DMS153 treated with DMSO at 0.1 percent for 48 hours (cell line): ENCODE data around the gene GPAT2.
"Not testable (repeated sequence)": the region's sequence is repeated elsewhere in the genome, so short reads cannot be mapped to it uniquely, and the experiment has no call there.

ENCODE experiments used
- DNase-seq: peaks from one replicate; lab custom pipeline; 2025; ENCODE audit not compliant: unreplicated experiment; lab: John Stamatoyannopoulos, UW

The GPAT2 gene

DNA sequence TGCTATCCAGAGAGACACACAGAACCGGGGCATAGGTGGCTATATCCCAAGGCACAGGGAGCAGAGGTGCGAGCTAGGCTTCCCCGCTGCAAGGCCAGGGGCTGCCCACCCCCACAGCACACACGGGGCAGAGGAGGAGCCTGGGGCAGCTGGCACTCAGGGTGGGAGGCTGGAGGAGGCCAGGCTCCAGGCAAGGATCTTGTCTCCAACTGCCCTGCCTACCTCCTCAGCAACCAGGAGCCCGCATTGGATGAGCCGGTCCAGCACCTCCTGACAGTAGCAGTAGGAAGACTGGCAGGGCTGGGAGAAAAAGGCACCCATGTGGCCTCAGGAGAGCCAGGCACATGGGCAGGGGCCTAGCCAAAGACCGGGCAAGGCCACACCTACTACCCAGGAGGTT lies 11.0 kb downstream of the GPAT2 start:
- DNase-seq, result not testable (repeated sequence)

DNA sequence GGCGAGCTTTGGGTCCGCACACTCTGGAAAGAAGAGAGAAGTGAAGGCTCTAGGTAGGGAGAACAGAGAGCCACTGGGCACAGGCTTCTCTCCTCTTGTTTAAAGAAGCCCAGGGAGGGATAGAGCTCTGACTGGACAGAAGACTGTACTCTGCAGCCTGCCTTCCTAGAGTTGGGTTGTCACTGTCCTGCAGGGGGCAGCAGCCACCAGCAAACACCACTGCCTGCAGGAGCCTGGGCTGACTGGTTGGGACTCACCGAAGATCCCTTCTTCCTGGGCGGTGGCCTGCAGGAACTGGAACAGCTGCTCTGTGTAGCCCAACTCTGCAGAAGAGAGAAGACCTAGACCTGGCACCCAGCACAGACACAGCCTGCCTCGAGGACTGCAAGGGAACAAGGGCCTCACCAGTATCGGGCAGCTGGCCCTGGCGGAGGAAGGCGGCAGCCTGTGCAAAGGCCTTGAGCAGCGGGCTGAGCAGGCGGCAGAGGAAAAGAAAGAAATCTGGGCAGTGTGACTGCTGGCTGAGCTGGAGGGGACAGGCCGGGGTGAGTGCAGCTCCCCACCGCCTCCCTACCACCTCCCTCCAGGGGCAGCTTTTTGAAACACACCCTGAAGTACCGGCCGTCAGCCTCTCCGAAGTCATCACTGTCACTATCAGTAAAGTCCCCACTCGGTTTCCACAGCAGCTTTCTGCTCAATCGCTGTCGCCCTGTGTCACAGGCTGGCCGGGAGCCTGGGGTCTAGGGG lies 11.8 kb downstream of the GPAT2 start:
- not testable (repeated sequence) for DNase-seq

DNA sequence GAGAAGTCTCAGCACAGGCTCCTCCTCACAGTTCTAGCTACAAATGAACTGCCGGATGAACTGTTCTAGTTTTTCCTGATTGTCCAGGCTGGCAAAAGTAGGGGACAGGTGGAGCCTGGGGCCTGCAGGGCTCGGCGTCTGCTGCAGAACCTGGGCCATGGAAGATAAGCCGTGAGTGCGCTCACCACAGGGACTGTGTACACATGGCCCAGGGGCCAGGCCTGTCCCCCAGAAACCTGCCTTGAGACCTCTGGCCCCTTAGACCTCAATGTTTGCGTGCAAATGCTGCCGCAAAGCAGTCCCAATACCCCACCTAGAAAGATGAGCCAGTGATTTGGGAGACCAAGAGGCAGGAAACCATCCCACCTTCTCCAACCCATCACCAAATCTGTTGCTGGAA lies 12.6 kb downstream of the GPAT2 start:
- DNase-seq, result not testable (repeated sequence)

DNA sequence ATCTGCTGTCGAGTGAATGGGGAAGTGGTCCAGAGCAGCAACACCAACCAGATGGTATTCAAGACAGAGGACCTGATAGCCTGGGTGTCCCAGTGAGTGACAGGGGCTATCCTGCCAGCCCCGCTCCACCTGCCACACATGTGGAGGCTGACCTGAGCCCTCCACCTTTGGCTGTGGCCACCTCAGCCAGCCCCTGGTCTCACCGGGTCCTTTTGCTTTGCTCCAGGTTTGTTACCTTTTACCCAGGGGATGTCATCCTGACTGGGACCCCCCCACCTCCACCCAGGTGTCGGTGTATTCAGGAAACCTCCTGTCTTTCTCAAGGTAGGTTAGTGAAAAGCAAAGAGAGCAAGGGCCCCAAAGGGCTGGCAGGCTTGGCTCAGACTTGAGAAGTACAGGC lies 13.6 kb downstream of the GPAT2 start:
- DNase-seq, result not testable (repeated sequence)

DNA sequence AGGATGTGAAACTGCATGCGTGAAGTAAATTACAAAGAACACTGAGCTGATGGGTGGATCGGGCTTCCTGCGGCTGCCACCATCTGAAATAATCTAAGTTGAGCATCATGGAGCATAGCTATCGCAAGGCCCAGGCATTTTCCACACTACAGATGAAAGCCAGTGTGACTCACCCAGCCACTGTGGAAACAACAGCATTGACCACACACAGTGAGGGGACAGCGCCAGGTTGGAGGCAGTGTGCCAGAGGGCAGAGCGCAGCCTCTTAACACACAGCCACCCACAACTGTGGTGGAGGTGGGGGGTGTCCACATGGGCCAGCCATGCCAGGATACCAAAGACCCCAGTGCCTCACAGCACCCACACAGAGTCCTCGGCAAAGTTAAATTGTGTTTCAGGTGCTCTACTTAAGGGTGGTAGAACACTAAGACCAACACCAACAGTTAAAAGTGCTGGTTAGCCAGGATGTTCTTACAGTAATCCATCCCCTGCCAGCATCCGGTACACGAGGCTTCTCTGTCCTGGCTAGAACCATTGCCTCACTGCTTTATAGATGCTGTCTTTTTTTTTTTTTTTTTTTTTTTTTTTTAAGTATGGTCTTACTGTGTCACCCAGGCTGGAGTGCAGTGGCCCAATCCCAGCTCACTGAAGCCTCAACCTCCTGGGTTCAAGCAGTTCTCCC lies 14.7 kb downstream of the GPAT2 start:
- DNase-seq, result not testable (repeated sequence)

DNA sequence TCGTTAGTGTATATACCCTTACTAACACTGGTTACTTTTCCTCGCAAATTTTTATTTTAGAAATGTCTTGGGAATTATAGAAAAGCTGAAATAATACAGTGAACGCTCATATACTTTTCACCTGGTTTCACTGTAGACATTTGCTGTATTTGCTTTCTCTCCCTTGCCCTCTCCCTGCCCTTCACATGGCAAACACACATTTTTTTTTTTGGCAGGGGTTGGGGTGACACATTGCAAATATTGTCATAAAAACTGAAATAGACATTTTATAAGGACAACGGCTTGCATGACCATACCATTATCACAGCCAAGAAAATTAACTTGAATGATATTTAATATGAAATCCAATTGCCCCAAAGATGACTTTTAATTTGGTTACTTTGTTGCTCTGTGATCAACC lies 18.4 kb downstream of the GPAT2 start:
- not testable (repeated sequence) for DNase-seq

DNA sequence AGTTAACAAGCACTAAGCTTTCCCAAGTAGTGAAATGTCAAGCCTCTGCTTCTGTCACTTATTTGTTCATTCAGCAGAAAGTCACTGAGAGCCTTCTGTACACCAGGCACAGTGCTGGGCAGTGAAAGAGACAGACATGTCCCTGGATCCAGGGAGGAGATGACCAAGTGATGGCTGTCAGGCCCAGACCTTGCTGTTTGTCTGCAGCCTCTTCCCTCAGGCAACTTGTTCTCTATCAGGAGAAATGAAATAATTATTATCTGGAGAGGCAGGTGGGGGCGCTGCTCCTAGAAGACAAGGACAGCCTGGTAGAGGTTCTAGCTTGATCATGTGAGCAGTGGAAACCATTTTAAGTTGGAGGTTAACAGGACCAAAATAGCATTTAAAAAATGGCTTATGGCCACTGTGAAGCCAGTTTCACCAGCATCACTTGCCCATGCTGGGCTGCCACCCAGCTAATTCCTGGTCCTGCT lies 21.9 kb downstream of the GPAT2 start:
- not testable (repeated sequence) for DNase-seq

DNA sequence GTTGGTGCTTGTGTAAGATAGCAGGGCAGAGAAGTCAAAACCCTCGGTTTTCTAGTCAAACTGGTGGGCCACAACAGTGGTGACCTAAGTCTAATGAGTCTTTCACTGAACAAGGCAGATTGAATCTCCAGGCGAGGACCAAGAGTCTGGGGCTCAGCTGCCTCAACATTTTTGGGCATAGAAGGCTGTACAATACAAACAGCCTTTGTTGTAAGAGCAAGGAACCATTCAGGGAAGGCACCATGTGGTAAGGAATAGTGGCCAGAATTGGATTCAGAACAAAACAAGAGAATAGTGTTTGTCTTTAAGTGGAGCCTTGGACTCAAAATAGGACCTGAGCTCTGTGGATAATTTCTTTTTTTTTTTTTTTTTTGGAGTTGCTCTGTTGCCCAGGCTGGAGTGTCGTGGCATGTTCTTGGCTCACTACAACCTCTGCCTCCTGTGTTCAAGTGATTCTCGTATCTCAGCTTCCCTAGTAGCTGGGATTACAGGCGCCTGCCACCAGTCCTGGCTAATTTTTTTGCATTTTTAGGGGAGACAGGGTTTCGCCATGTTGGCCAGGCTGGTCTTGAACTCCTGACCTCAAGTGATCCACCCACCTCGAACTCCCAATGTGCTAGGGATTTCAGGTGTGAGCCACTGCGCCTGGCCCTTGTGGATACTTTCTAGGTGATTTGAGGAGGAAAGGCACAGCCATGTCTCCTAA lies 22.5 kb downstream of the GPAT2 start:
- DNase-seq, result not testable (repeated sequence)

DNA sequence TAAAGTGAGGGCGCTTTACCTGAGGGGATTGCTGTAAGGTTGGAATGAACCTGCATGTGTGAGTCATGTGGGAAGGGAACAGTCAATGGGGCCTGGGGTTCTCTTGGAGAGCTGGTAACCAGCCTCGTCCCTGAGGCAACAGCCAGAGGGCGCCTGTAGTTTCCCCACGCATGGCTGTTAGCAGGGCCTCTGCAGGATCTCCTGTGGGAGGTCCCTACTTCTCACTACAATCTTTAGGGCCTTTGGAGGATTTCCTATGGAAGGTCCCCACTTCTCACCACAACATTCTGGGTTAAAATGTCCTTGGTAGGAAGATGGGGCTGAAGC lies 23.6 kb downstream of the GPAT2 start:
- not testable (repeated sequence) for DNase-seq

DNA sequence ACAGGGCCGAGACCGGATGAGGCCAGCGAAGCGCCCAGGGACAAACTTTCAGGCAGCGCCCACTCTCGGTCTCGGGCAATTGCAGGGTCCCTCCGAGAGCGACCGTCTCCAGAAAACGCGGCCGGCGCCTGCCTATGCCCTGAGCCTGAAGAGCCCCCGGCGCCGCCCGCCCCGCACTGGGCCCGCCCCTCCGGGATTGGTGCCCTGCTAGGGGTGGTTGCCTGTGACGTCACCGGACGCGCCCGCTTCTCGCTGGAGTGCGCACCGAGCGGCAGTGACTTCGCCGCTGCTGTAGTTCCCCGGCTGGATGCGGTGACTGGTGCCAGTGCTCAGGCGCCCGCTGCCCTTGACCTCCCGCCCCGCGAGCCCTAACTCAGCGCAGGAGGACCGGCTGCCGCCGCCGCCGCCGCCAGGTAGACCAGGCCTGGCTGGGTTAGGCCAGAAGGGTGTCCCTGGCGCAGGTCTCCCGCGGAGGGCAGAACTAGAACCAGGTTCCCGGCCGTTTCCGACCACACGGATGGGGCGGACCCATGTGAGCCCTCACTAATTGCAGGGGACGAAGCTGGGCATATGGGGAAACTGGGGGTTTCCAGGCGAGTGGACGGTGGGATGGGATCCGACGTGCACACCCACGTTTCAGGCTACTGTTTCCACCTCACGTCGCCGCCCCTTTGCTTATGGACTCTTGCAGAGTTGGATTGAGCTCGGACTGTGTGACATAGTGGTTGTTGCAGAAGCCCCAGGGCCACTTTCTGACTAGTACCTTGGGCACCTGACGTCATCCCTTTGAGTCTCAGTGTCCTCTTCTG lies 24.2 kb downstream of the GPAT2 start:
- not testable (repeated sequence) for DNase-seq

DNA sequence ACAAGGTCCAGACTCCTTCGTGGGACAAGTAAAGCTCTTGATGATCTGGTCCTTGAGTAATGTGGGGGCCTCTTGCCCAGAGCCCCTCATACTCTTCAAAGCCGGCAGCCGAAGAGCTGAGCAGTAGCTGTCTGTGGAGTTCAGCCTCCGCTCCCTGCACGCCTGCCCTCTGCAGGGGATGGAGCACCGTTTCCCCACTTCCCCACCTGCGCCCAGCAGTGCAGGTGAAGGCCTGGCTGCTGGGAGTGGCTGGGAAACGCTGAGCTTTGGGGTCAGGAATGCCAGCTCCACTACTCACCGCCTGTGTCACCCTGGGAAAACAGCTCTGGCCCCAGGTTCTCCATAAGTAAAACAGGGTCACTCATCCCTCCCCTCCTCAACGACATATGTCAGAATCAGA lies 24.9 kb downstream of the GPAT2 start:
- DNase-seq, result not testable (repeated sequence)

DNA sequence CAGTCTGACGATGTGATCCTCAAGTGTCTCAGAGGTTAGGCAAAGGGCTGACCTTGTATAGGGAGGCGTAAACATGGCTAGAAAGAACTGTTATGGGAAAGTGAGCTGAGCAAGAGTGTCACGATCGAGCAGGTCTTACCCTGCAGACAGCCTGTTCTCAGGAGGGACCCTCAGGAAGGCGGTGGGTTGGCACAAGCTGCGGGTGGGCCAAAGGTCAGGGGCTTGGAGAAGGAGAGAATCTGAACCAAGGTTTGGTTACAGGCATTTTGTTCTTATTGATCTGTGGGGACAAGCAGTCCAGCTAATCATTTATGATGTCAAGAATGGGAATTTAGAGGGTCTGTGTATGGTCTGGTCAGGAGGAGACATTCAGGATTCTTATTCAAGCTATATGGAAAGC lies 26.7 kb downstream of the GPAT2 start:
- not testable (repeated sequence) for DNase-seq

DNA sequence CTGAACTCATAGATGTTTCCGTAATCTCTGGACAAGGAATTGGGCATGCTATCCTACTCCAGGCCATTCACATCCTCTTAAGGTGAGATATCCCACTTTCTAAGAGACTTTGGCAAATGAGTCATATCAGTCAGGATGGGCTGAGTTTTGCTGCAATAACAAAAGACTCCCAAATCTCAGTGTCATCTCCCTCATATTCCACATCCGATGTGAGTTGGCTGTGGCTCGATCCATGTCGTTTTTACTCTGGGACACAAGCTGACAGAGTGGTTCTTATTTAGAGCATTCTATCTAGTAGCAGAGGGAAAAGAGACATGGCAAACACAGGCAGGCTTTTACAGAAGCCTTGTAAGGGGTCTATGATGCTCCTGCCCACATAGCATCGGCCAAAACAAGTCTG lies 28.5 kb downstream of the GPAT2 start:
- DNase-seq, result not testable (repeated sequence)

DNA sequence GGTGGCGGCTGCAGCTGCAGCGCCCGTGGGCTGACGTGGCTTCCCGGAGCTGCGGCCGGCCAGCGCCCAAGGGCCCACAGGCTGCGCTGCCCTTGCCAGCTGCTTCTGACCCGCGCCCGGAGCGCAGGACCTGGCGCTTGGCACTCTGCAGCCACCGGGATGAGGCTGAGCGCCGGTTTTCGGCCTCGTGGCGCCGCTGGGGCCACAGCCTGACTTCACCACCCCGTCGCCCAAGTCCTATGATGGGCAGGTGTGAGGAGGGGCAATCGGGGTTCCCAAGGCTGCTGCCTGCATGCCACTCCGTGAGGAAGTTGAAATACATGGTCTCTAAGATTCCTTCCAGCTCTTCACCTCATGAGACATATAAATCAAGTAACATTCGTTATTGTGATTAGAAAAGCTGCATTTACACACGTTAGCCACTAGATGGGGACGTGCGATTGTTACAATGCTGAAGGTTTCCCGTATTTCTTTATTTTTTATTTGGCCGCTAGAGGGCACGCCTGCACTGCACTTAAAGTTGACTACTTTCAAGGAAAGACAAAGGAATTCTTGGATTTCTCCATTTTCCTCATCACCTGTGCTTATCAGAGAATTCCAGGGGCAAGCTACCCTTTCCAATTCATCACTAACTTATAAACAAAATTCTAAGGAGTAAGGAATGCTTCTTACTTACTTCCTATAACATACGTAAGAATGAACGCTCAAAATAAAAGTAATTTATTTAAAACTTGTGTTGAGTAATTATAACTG lies 42.0 kb downstream of the GPAT2 start:
- DNase-seq, result not testable (repeated sequence)

DNA sequence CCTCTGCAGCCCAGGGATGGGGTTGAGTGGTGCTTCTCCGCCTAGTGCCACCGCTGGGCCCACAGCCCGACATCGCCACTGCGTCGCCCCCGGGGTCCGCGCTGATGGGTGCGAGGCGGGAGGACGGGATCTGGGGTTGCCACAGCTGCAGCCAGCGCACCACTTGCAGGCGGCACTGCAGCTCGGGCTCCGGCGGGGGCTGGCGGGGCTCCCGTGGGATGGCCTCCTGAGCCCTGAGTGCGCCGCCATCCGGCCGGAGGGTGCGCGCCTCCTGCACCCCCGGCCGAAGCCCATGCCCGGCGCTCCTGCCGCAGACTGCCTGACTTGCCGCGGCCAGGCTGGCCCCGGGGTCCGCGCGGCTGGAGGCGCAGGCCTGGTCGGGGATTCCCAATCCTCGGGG lies 42.6 kb downstream of the GPAT2 start:
- not testable (repeated sequence) for DNase-seq

DNA sequence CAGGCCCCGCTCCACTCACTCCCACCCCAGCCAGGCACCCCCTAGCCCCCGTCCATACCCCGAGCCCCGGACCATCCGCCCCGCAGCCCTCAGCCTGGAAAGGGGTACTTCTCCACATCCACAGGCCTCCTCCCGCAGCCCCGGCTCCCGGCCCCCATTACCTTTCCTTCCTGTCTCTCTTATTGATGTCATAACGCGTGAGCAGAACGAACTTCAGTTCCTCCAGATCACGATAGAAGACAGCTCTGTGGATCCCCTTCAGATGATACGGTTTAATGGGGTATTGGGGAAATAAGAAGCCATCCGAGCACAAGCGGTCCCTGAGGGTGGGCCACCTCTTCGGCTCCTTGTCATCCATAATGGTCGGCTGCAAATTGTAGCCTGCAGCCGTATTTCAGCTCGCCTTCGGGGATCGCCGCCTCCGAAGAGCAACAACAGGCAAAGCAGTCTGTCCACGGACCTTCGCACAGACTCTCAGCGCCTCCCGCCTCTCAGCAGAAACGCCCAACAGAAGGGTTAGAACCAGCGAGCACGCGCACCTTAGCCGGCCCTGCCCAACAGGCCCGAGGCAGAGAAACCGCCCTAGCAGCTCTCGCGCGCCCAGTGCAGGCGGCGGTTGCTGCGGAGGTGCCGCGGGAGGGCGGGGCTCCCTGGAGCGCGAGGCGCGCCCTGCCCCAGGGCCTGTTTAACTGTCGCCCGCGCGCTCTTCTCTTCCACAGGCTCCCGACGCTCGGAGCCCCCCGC lies 43.2 kb downstream of the GPAT2 start, which contains the start of gene ANKRD36C:
Gene ANKRD36C, minus strand, starts transcription at position 474 of the 744 bp plus-strand sequence. Its CDS starts 116 bp downstream, at position 358.
- DNase-seq, result not testable (repeated sequence)

DNA sequence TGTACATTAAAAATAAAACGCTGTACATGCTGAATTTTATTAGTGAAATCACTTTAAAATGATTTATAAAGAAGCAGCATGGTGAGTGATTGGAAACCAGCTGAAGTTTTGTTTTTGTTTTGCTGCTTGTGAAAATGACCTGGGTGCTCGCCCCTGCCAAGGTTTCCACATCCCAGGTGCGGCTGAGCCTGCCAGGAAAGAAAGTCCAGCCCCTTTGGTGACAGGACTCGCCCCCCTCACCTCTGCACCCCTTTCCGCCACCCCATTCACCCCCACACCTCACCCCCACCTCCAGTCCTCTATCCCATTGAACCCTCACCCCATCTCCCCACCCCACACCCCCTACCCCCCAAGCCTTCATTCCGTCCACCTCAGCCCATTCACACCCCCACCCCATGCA lies 43.8 kb downstream of the GPAT2 start:
- not testable (repeated sequence) for DNase-seq
